Panc1 (cell line): Measurements from ENCODE around the gene HASPIN. TPM values are rescaled to one million over a fixed set of nuclear protein-coding genes. Genes with fewer than 3 reads are reported as not detected.

Experiments used
- ATAC-seq: fragments of 200-7000 bp; cut with Tn5 transposase; 2 replicates; pipeline ENCODE4 v1.9.1; 2020; ENCODE audit warnings: mild to moderate bottlenecking, moderate library complexity
- BruUV-seq: library from RNA; stranded (reverse); fragments of 400-500 nt; replicated peaks from 2 replicates; lab custom pipeline; 2021; lab: Mats Ljungman, UMichigan
- CTCF ChIA-PET: fragments of 300-600 bp; sonication (Branson Sonifier 250); formaldehyde crosslinking; loops from one replicate; lab custom pipeline; 2022; ENCODE audit warnings: antibody characterized with exemption; lab: Charles Lee
- POLR2A ChIA-PET: fragments of 300-600 bp; sonication (Branson Sonifier 250); formaldehyde crosslinking; loops from one replicate; lab custom pipeline; 2022; ENCODE audit warnings: antibody characterized with exemption; lab: Charles Lee
- DNase-seq: peaks from one replicate; pipeline ENCODE4 v3.0.0-alpha.2; 2010; ENCODE audit warnings: low read depth, low spot score
- H3K27ac ChIP-seq: 2 replicates; pipeline ENCODE4 v1.5.1; 2011; ENCODE audit warnings: mild to moderate bottlenecking, low read length, inconsistent platforms
- H3K27me3 ChIP-seq: fragments of 200-500 bp; sonication (Bioruptor generic); 2 replicates; pipeline ENCODE4 v1.6.0; 2014; ENCODE audit warnings: low read length, inconsistent platforms; ENCODE audit not compliant: control insufficient read depth, insufficient read depth
- H3K36me3 ChIP-seq: fragments of 200-500 bp; sonication (Bioruptor generic); 2 replicates; pipeline ENCODE4 v1.5.1; 2014; ENCODE audit warnings: inconsistent platforms, mild to moderate bottlenecking, low read length, moderate library complexity; ENCODE audit not compliant: control insufficient read depth, insufficient read depth
- H3K4me1 ChIP-seq: 2 replicates; pipeline ENCODE4 v1.5.1; 2011; ENCODE audit warnings: inconsistent platforms, mild to moderate bottlenecking, low read length, moderate library complexity; ENCODE audit not compliant: control insufficient read depth, insufficient read depth
- H3K4me3 ChIP-seq, 2 experiments: 2 replicates each; pipeline ENCODE4 v1.5.1; 2011 to 2012; ENCODE audit warnings: low read depth in 2 of 2, low read length in 2 of 2, mild to moderate bottlenecking in 2 of 2, inconsistent platforms in 1 of 2, moderate library complexity in 1 of 2
- H3K9me3 ChIP-seq: fragments of 200-500 bp; sonication (Bioruptor generic); 2 replicates; pipeline ENCODE4 v1.5.1; 2014; ENCODE audit warnings: low read depth, mild to moderate bottlenecking, inconsistent platforms, low read length, moderate library complexity; ENCODE audit not compliant: control insufficient read depth, insufficient read depth
- CTCF ChIP-seq: fragments of 450-650 bp; IDR thresholded peaks from 2 replicates; pipeline ENCODE4 v1.5.1; 2017; ENCODE audit warnings: mild to moderate bottlenecking
- POLR2AphosphoS5 ChIP-seq: IDR thresholded peaks from 2 replicates; pipeline ENCODE4 v1.6.1; 2012; ENCODE audit warnings: mild to moderate bottlenecking, low read depth, low read length, moderate library complexity
- REST ChIP-seq, 2 experiments: IDR thresholded peaks; 2 replicates each; pipeline ENCODE4 v1.6.1; 2011 to 2012; ENCODE audit warnings: low read depth in 2 of 2, control low read depth in 1 of 2, low read length in 1 of 2, mild to moderate bottlenecking in 1 of 2, moderate library complexity in 1 of 2; ENCODE audit not compliant: insufficient read depth in 1 of 2
- SIN3A ChIP-seq: IDR thresholded peaks from 2 replicates; pipeline ENCODE4 v1.6.1; 2012; ENCODE audit warnings: low read depth, mild to moderate bottlenecking, low read length, moderate library complexity, borderline replicate concordance; ENCODE audit not compliant: insufficient read depth
- TCF7L2 ChIP-seq: IDR thresholded peaks from 2 replicates; pipeline ENCODE4 v1.6.1; 2011; ENCODE audit warnings: mild to moderate bottlenecking, low read depth, low read length, inconsistent platforms
- in situ Hi-C: cut with HindIII; loops from 2 replicates; pipeline ENCODE4 v1.10.0; 2016; ENCODE audit warnings: low sequenced_read_pairs, low pct_unique_long_range_greater_than_20kb
- intact Hi-C: fragments of 100-400 bp; cut with micrococcal nuclease; formaldehyde crosslinking; loops from one replicate; pipeline ENCODE4 v1.10.0; 2022; ENCODE audit not compliant: unreplicated experiment
- total RNA-seq: library from RNA; stranded (reverse); gene quantifications from one replicate; pipeline ENCODE4 v1.2.1, GENCODE V29; 2021; ENCODE audit not compliant: unreplicated experiment

The HASPIN gene
- total RNA-seq, 1 experiment from 2014 or later = 10.6 TPM

- no TSS peak for BruUV-seq
- Histone ChIP-seq H3K27ac (no peak overlapping the region), H3K4me1 (no peaks in the 10 kb centered on the region), H3K4me3 (no peak overlapping the region), H3K27me3 (no peaks in the 10 kb centered on the region), H3K36me3 (no peaks in the 10 kb centered on the region), H3K9me3 (no peaks in the 10 kb centered on the region)
- intact Hi-C loops (no loop called here), in situ Hi-C loops (no loop called here)
- ChIA-PET CTCF (interaction anchor here (0.7 to 0.8 kb wide), 2 partner anchors 58 to 215 kb away, joined by 3 to 7 read pairs; no protein-coding TSS in a partner anchor), POLR2A (no interaction called here)
- TF ChIP-seq TCF7L2 (no peak), CTCF (no peak), REST (IDR thresholded peaks at IDR 0.05; ENCODE audit: insufficient read depth in 1 of 2, low read depth in 2 of 2, low read length in 1 of 2) (no peak), POLR2AphosphoS5 (no peak), SIN3A (no peak)
- DNase-seq (no peak), ATAC-seq (peak; percentile 19; the same call in 1 of the 2 replicates)
Observed at GRCh38 chr17:3679531-3680126, 44.1 kb upstream of the HASPIN start.

GRCh38 chr17:3681057-3681456, 42.6 kb upstream of the HASPIN start:
- ATAC-seq = no peak
- in situ Hi-C loops (no loop called here), intact Hi-C loops (no loop called here)
- no TSS peak for BruUV-seq
- Histone ChIP-seq H3K27ac (no peak overlapping the region), H3K4me3 (no peak overlapping the region), H3K4me1 (no peaks in the 10 kb centered on the region), H3K36me3 (no peaks in the 10 kb centered on the region), H3K9me3 (no peaks in the 10 kb centered on the region), H3K27me3 (no peaks in the 10 kb centered on the region)
- ChIA-PET POLR2A (no interaction called here), CTCF (no interaction called here)
- DNase-seq = no peak
- TF ChIP-seq REST (IDR thresholded peaks at IDR 0.05; ENCODE audit: insufficient read depth in 1 of 2, low read depth in 2 of 2, low read length in 1 of 2) (no peak), CTCF (no peak), TCF7L2 (no peak), SIN3A (no peak), POLR2AphosphoS5 (no peak)
